Measurements from ENCODE around the gene TEX11.
"Not testable (repeated sequence)": the region's sequence is repeated elsewhere in the genome, so short reads cannot be mapped to it uniquely, and the experiment has no call there.

Gene TEX11

DNA sequence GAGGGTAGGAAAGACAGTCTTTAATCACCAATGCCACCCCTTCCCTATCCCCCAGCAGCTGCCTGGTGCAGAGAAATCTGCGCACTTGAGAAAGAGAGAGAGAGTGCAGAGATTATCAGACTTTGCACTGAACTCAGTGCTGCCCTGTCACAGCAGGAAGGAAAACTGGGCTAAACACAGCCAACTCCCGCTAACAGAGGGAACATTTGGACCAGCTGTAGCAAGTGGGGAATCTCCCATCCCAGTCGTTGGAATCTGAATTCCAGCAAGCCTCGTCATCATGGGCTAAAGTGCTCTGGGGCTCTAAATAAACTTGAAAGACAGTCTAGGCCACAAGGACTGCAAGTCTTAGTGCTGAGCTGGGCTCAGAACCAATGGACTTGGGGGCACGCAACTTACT, 295.2 kb downstream of the TEX11 start:
- no peaks in the 10 kb centered on the region for H4K20me1 ChIP-seq (ENCODE audit: insufficient read depth, low read length)
- no peaks in the 10 kb centered on the region for H3F3A ChIP-seq (ENCODE audit: insufficient read depth, low read length)
- no peak overlapping the region for H3K27ac ChIP-seq (ENCODE audit: low read length)
- H3K36me3 ChIP-seq (replicated peaks; ENCODE audit: insufficient read depth, low read length), result no peaks in the 10 kb centered on the region
- H3K9ac ChIP-seq (ENCODE audit: low read length), result no peak overlapping the region
- H2AFZ ChIP-seq (ENCODE audit: low read length), result no peak overlapping the region
- no peak for DNase-seq
- H3K27me3 ChIP-seq (replicated peaks; ENCODE audit: insufficient read depth, low read length), result no peaks in the 10 kb centered on the region
- no peak for TF ChIP-seq EZH2phosphoT487 (IDR thresholded peaks at IDR 0.05; ENCODE audit: low read length)
- TF ChIP-seq, protein P1, sequence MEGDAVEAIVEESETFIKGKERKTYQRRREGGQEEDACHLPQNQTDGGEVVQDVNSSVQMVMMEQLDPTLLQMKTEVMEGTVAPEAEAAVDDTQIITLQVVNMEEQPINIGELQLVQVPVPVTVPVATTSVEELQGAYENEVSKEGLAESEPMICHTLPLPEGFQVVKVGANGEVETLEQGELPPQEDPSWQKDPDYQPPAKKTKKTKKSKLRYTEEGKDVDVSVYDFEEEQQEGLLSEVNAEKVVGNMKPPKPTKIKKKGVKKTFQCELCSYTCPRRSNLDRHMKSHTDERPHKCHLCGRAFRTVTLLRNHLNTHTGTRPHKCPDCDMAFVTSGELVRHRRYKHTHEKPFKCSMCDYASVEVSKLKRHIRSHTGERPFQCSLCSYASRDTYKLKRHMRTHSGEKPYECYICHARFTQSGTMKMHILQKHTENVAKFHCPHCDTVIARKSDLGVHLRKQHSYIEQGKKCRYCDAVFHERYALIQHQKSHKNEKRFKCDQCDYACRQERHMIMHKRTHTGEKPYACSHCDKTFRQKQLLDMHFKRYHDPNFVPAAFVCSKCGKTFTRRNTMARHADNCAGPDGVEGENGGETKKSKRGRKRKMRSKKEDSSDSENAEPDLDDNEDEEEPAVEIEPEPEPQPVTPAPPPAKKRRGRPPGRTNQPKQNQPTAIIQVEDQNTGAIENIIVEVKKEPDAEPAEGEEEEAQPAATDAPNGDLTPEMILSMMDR (IDR thresholded peaks at IDR 0.05; ENCODE audit: low read length), result no peak
- TF ChIP-seq EZH2 (optimal IDR thresholded peaks at IDR 0.05; ENCODE audit: low read depth, low read length), result no peak
- no peak overlapping the region for H3K4me2 ChIP-seq (ENCODE audit: low read depth, low read length)
- no peaks in the 10 kb centered on the region for H3K4me1 ChIP-seq (ENCODE audit: low read length)
- H3K9me3 ChIP-seq (replicated peaks; ENCODE audit: insufficient read depth, low read length), result no peaks in the 10 kb centered on the region
- H3K9me2 ChIP-seq (replicated peaks; ENCODE audit: insufficient read depth, low read length), result no peaks in the 10 kb centered on the region
- H3K79me2 ChIP-seq (ENCODE audit: low read length), result no peaks in the 10 kb centered on the region
- no peak overlapping the region for H3K4me3 ChIP-seq (ENCODE audit: low read length)

DNA sequence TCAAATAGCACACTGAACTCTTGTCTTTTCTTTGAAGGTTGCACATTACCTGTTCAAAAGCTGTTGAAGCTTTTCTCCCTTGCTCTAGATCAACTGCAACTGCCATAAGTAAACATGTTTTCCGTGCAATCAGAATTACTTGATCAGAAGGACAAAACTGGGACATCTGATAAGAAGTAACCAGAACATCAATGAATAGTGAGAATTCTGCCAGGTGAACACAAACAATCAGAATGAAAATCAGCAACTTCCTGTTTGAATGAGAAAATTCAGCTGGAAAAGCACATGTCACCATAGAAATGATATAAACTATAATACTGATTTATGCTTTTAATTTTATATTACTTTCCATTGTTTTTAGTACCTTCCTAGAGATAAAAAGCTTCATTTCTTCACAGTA, 303.2 kb downstream of the TEX11 start:
- Histone ChIP-seq H3K36me3 (replicated peaks; ENCODE audit: insufficient read depth, low read length) (no peaks in the 10 kb centered on the region), H3K9me3 (replicated peaks; ENCODE audit: insufficient read depth, low read length) (no peaks in the 10 kb centered on the region), H3F3A (ENCODE audit: insufficient read depth, low read length) (no peaks in the 10 kb centered on the region), H3K4me1 (ENCODE audit: low read length) (no peaks in the 10 kb centered on the region), H3K79me2 (ENCODE audit: low read length) (no peaks in the 10 kb centered on the region), H3K9ac (ENCODE audit: low read length) (no peak overlapping the region), H3K27me3 (replicated peaks; ENCODE audit: insufficient read depth, low read length) (no peaks in the 10 kb centered on the region), H3K9me2 (replicated peaks; ENCODE audit: insufficient read depth, low read length) (no peaks in the 10 kb centered on the region), H3K4me3 (ENCODE audit: low read length) (no peak overlapping the region), H4K20me1 (ENCODE audit: insufficient read depth, low read length) (no peaks in the 10 kb centered on the region), H3K4me2 (ENCODE audit: low read depth, low read length) (no peak overlapping the region), H2AFZ (ENCODE audit: low read length) (no peak overlapping the region), H3K27ac (ENCODE audit: low read length) (no peak overlapping the region)
- TF ChIP-seq EZH2phosphoT487 (IDR thresholded peaks at IDR 0.05; ENCODE audit: low read length) (no peak), EZH2 (optimal IDR thresholded peaks at IDR 0.05; ENCODE audit: low read depth, low read length) (no peak)
- TF ChIP-seq, protein P1 (IDR thresholded peaks at IDR 0.05; ENCODE audit: low read length), result no peak
- no peak for DNase-seq

DNA sequence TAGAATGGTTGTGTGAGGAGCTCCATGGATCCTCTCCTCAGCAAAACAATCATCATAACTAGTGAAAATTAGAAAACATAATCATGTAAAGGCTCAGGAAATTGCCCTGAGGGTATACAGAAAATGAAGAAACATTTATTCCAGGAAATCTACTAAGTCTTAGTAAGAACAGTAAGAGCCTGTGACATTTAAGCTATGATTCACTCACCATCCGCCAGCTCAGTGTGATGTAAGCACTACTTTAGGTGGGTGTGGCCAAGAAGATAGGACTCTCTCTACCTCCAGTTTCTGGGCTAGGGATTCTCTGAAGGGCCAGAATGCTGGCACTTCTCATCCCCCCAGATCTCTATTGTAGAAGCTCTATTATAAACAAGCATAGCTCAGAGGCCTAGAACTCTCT, 316.4 kb downstream of the TEX11 start:
- no peak overlapping the region for H3K4me3 ChIP-seq (ENCODE audit: low read length)
- no peak overlapping the region for H2AFZ ChIP-seq (ENCODE audit: low read length)
- H4K20me1 ChIP-seq (ENCODE audit: insufficient read depth, low read length), result no peaks in the 10 kb centered on the region
- H3F3A ChIP-seq (ENCODE audit: insufficient read depth, low read length), result no peaks in the 10 kb centered on the region
- H3K9me2 ChIP-seq (replicated peaks; ENCODE audit: insufficient read depth, low read length), result no peaks in the 10 kb centered on the region
- no peaks in the 10 kb centered on the region for H3K36me3 ChIP-seq (replicated peaks; ENCODE audit: insufficient read depth, low read length)
- no peaks in the 10 kb centered on the region for H3K79me2 ChIP-seq (ENCODE audit: low read length)
- no peak overlapping the region for H3K4me2 ChIP-seq (ENCODE audit: low read depth, low read length)
- no peak overlapping the region for H3K27ac ChIP-seq (ENCODE audit: low read length)
- no peaks in the 10 kb centered on the region for H3K9me3 ChIP-seq (replicated peaks; ENCODE audit: insufficient read depth, low read length)
- no peak for DNase-seq
- no peak overlapping the region for H3K9ac ChIP-seq (ENCODE audit: low read length)
- H3K4me1 ChIP-seq (ENCODE audit: low read length), result no peaks in the 10 kb centered on the region
- TF ChIP-seq EZH2 (optimal IDR thresholded peaks at IDR 0.05; ENCODE audit: low read depth, low read length) (no peak), EZH2phosphoT487 (IDR thresholded peaks at IDR 0.05; ENCODE audit: low read length) (no peak)
- TF ChIP-seq, protein P1 (IDR thresholded peaks at IDR 0.05; ENCODE audit: low read length), result no peak
- H3K27me3 ChIP-seq (replicated peaks; ENCODE audit: insufficient read depth, low read length), result no peaks in the 10 kb centered on the region

GRCh38 chrX:70587158-70587557, 321.4 kb downstream of the TEX11 start:
- H3K27me3 ChIP-seq (replicated peaks; ENCODE audit: insufficient read depth, low read length); H3K9me3 ChIP-seq (replicated peaks; ENCODE audit: insufficient read depth, low read length); H3F3A ChIP-seq (ENCODE audit: insufficient read depth, low read length); H2AFZ ChIP-seq (ENCODE audit: low read length); H3K4me2 ChIP-seq (ENCODE audit: low read depth, low read length); H3K27ac ChIP-seq (ENCODE audit: low read length); H3K9me2 ChIP-seq (replicated peaks; ENCODE audit: insufficient read depth, low read length); H3K36me3 ChIP-seq (replicated peaks; ENCODE audit: insufficient read depth, low read length); H3K9ac ChIP-seq (ENCODE audit: low read length); H3K79me2 ChIP-seq (ENCODE audit: low read length); H3K4me1 ChIP-seq (ENCODE audit: low read length); H4K20me1 ChIP-seq (ENCODE audit: insufficient read depth, low read length); DNase-seq; H3K4me3 ChIP-seq (ENCODE audit: low read length): not testable (repeated sequence)

Data from MM.1S (cell line).